DOHH2 (cell line): ENCODE measurements around the gene GPR45.

Experiments
- CTCF ChIP-seq: fragments of 200-600 bp; sonication (generic); IDR thresholded peaks from one replicate; pipeline ENCODE4 v1.5.1; 2014; ENCODE audit warnings: antibody characterized with exemption, mild to moderate bottlenecking, low read depth, low read length; ENCODE audit not compliant: poor library complexity, severe bottlenecking
- EZH2phosphoT487 ChIP-seq: fragments of 200-600 bp; sonication (generic); IDR thresholded peaks from 2 replicates; pipeline ENCODE4 v1.6.1; 2017; ENCODE audit warnings: borderline replicate concordance, mild to moderate bottlenecking, antibody characterized with exemption, low read length, moderate library complexity, mixed read lengths

GRCh38 chr2:105254531-105255210 lies 13.1 kb downstream of the GPR45 start:
- no peak for TF ChIP-seq CTCF
- no peak for TF ChIP-seq EZH2phosphoT487
